HCT116 (cell line): ENCODE results near the gene ANKRD13D. TPM values are rescaled to one million over a fixed set of nuclear protein-coding genes. Genes with fewer than 3 reads are reported as not detected.

Experiments used
- ATAC-seq: fragments of 200-7000 bp; cut with Tn5 transposase; 2 replicates; pipeline ENCODE4 v1.9.1; 2020; ENCODE audit warnings: mild to moderate bottlenecking, moderate library complexity
- BruUV-seq: library from RNA; stranded (reverse); fragments of 400-500 nt; replicated peaks from 2 replicates; lab custom pipeline; 2021; lab: Mats Ljungman, UMichigan
- CTCF ChIA-PET: fragments of 300-600 bp; sonication (Branson Sonifier 250); formaldehyde crosslinking; loops from one replicate; lab custom pipeline; 2021; ENCODE audit warnings: antibody characterized with exemption; lab: Charles Lee
- POLR2A ChIA-PET: fragments of 300-600, 350-600 bp; sonication (Branson Sonifier 250); formaldehyde crosslinking; loops from one replicate; lab custom pipeline; 2021; ENCODE audit warnings: antibody characterized with exemption; lab: Charles Lee
- RAD21 ChIA-PET, 2 experiments: fragments of 300-600 bp; sonication (Branson Sonifier 250); formaldehyde crosslinking; loops; one replicate each; lab custom pipeline; 2023; ENCODE audit warnings: low total read pairs in 2 of 2; ENCODE audit not compliant: uncharacterized antibody in 2 of 2, unreplicated experiment in 2 of 2, low non-redundant PET in 1 of 2; lab: Charles Lee
- DNase-seq: peaks from one replicate; pipeline ENCODE4 v3.0.0-alpha.2; 2010; ENCODE audit warnings: low read depth, low spot score
- H2AFZ ChIP-seq: fragments of 200-600 bp; shearing (Covaris generic), sonication (generic); 2 replicates; pipeline ENCODE4 v1.6.1; 2017; ENCODE audit warnings: low read depth, mixed run types, mixed read lengths, antibody characterized with exemption, low read length; ENCODE audit not compliant: poor library complexity, severe bottlenecking
- H3K27ac ChIP-seq: 2 replicates; pipeline ENCODE4 v1.5.1; 2012; ENCODE audit warnings: low read depth, low read length
- H3K27me3 ChIP-seq: fragments of 200-600 bp; sonication (generic); 2 replicates; pipeline ENCODE4 v1.6.1; 2016; ENCODE audit warnings: mixed run types, low read length, mixed read lengths; ENCODE audit not compliant: insufficient read depth
- H3K36me3 ChIP-seq, 2 experiments: fragments of 200-500 bp in 1 of 2; fragments of 200-600 bp in 1 of 2; sonication (Bioruptor generic) in 1 of 2; sonication (generic) in 1 of 2; 2 replicates each; pipeline versions ENCODE4 v1.5.1 to v1.6.1; 2014 to 2016; ENCODE audit warnings: low read length in 2 of 2, inconsistent platforms in 1 of 2, mixed read lengths in 1 of 2, mixed run types in 1 of 2; ENCODE audit not compliant: insufficient read depth in 2 of 2, control insufficient read depth in 1 of 2
- H3K4me1 ChIP-seq, 2 experiments: fragments of 200-600 bp in 1 of 2; sonication (generic) in 1 of 2; 2 replicates each; pipeline versions ENCODE4 v1.5.1 to v1.6.1; 2012 to 2017; ENCODE audit warnings: low read length in 2 of 2, inconsistent platforms in 1 of 2, mild to moderate bottlenecking in 1 of 2, mixed read lengths in 1 of 2, mixed run types in 1 of 2, moderate library complexity in 1 of 2; ENCODE audit not compliant: insufficient read depth in 2 of 2, control insufficient read depth in 1 of 2
- H3K4me2 ChIP-seq: fragments of 200-600 bp; sonication (generic); 2 replicates; pipeline ENCODE4 v1.6.1; 2017; ENCODE audit warnings: mixed run types, low read length, mixed read lengths
- H3K4me3 ChIP-seq, 2 experiments: fragments of 200-600 bp in 1 of 2; sonication (generic) in 1 of 2; replicated peaks in 1 of 2; 2 replicates each; pipeline ENCODE4 v1.5.1; 2011 to 2016; ENCODE audit warnings: low read length in 2 of 2, control low read depth in 1 of 2, low read depth in 1 of 2, mild to moderate bottlenecking in 1 of 2, mixed read lengths in 1 of 2, mixed run types in 1 of 2
- H3K79me2 ChIP-seq: fragments of 200-600 bp; sonication (generic); 2 replicates; pipeline ENCODE4 v1.6.1; 2017; ENCODE audit warnings: mild to moderate bottlenecking, mixed run types, low read length, moderate library complexity, mixed read lengths; ENCODE audit not compliant: insufficient read depth
- H3K9ac ChIP-seq: fragments of 200-600 bp; sonication (generic); 2 replicates; pipeline ENCODE4 v1.6.1; 2016; ENCODE audit warnings: low read length, mixed read lengths
- H3K9me2 ChIP-seq: fragments of 200-600 bp; sonication (generic), shearing (Covaris generic); 2 replicates; pipeline ENCODE4 v1.6.1; 2017; ENCODE audit warnings: mixed run types, mild to moderate bottlenecking, moderate library complexity; ENCODE audit not compliant: insufficient read depth
- H3K9me3 ChIP-seq, 2 experiments: fragments of 200-500 bp in 1 of 2; fragments of 200-600 bp in 1 of 2; sonication (Bioruptor generic) in 1 of 2; sonication (generic) in 1 of 2; 2 replicates each; pipeline ENCODE4 v1.6.1; 2014 to 2017; ENCODE audit warnings: low read length in 2 of 2, mixed read lengths in 2 of 2, inconsistent platforms in 1 of 2, low read depth in 1 of 2, mild to moderate bottlenecking in 1 of 2, mixed run types in 1 of 2, moderate library complexity in 1 of 2; ENCODE audit not compliant: control insufficient read depth in 1 of 2, insufficient read depth in 1 of 2
- H4K20me1 ChIP-seq: fragments of 200-600 bp; sonication (generic), shearing (Covaris generic); 2 replicates; pipeline ENCODE4 v1.6.1; 2017; ENCODE audit warnings: mixed run types, mild to moderate bottlenecking, moderate library complexity; ENCODE audit not compliant: insufficient read depth
- CBX3 ChIP-seq: IDR thresholded peaks from 2 replicates; pipeline ENCODE4 v1.6.1; 2012; ENCODE audit warnings: low read depth
- CEBPB ChIP-seq: IDR thresholded peaks from 2 replicates; pipeline ENCODE4 v1.6.1; 2012; ENCODE audit warnings: low read depth
- CTCF ChIP-seq, 3 experiments: fragments of 200-600 bp in 1 of 3; sonication (generic) in 1 of 3; IDR thresholded peaks in 2 of 3; conservative IDR thresholded peaks in 1 of 3; 2 replicates each; pipeline ENCODE4 v1.5.1; 2012 to 2017; ENCODE audit warnings: low read depth in 2 of 3, low read length in 2 of 3, antibody characterized with exemption in 1 of 3, borderline replicate concordance in 1 of 3, control low read depth in 1 of 3, mild to moderate bottlenecking in 1 of 3, mixed read lengths in 1 of 3, mixed run types in 1 of 3, moderate library complexity in 1 of 3; ENCODE audit not compliant: insufficient read depth in 1 of 3
- EGR1 ChIP-seq: IDR thresholded peaks from 2 replicates; pipeline ENCODE4 v1.6.1; 2012; ENCODE audit warnings: low read depth
- EZH2 ChIP-seq: fragments of 200-600 bp; sonication (generic); IDR thresholded peaks from 2 replicates; pipeline ENCODE4 v1.6.1; 2017; ENCODE audit warnings: antibody characterized with exemption, mixed run types
- EZH2phosphoT487 ChIP-seq: fragments of 200-600 bp; IDR thresholded peaks from 2 replicates; pipeline ENCODE4 v1.6.1; 2018; ENCODE audit warnings: antibody characterized with exemption, borderline replicate concordance
- FOSL1 ChIP-seq: IDR thresholded peaks from 2 replicates; pipeline ENCODE4 v1.6.1; 2012; ENCODE audit warnings: low read depth
- JUND ChIP-seq: IDR thresholded peaks from 2 replicates; pipeline ENCODE4 v1.6.1; 2012
- MAX ChIP-seq: IDR thresholded peaks from 2 replicates; pipeline ENCODE4 v1.6.1; 2012
- POLR2A ChIP-seq: IDR thresholded peaks from 2 replicates; pipeline ENCODE4 v1.7.0; 2011; ENCODE audit warnings: borderline replicate concordance; ENCODE audit not compliant: insufficient read depth, insufficient read length; ENCODE audit errors: extremely low read depth
- POLR2AphosphoS5 ChIP-seq: IDR thresholded peaks from 2 replicates; pipeline ENCODE4 v1.6.1; 2011; ENCODE audit warnings: mild to moderate bottlenecking, low read depth, low read length, moderate library complexity
- RAD21 ChIP-seq: IDR thresholded peaks from 2 replicates; pipeline ENCODE4 v1.6.1; 2012; ENCODE audit warnings: low read depth, mild to moderate bottlenecking
- SP1 ChIP-seq: IDR thresholded peaks from 2 replicates; pipeline ENCODE4 v1.6.1; 2012; ENCODE audit warnings: low read depth
- TCF7L2 ChIP-seq: IDR thresholded peaks from 2 replicates; pipeline ENCODE4 v1.7.0; 2011; ENCODE audit warnings: borderline replicate concordance, inconsistent platforms; ENCODE audit not compliant: insufficient read depth, insufficient read length; ENCODE audit errors: extremely low read depth
- YY1 ChIP-seq: IDR thresholded peaks from 2 replicates; pipeline ENCODE4 v1.6.1; 2011; ENCODE audit warnings: low read length, low read depth, moderate library complexity, mild to moderate bottlenecking; ENCODE audit not compliant: insufficient replicate concordance; ENCODE audit errors: extremely low read depth
- ZFX ChIP-seq: fragments of 450-650 bp; IDR thresholded peaks from 2 replicates; pipeline ENCODE4 v1.6.1; 2017
- ZNF274 ChIP-seq: fragments of 200-500 bp; sonication (Bioruptor generic); IDR thresholded peaks from 2 replicates; pipeline ENCODE4 v1.6.1; 2014; ENCODE audit warnings: mild to moderate bottlenecking, low read depth, low read length, inconsistent platforms
- intact Hi-C: fragments of 100-400 bp; cut with micrococcal nuclease; formaldehyde crosslinking; loops from 2 replicates; pipeline ENCODE4 v1.10.0; 2022
- total RNA-seq: library from RNA; stranded (reverse); gene quantifications from one replicate; pipeline ENCODE4 v1.2.1, GENCODE V29; 2021; ENCODE audit not compliant: unreplicated experiment
- TF ChIP-seq, protein P1 (sequence below): IDR thresholded peaks from 2 replicates; pipeline ENCODE4 v1.6.1; 2011; ENCODE audit warnings: mild to moderate bottlenecking, low read length, moderate library complexity; ENCODE audit not compliant: insufficient replicate concordance; ENCODE audit errors: extremely low read depth

The ANKRD13D gene
- total RNA-seq, 1 experiment from 2014 or later: 61.1 TPM

DNA sequence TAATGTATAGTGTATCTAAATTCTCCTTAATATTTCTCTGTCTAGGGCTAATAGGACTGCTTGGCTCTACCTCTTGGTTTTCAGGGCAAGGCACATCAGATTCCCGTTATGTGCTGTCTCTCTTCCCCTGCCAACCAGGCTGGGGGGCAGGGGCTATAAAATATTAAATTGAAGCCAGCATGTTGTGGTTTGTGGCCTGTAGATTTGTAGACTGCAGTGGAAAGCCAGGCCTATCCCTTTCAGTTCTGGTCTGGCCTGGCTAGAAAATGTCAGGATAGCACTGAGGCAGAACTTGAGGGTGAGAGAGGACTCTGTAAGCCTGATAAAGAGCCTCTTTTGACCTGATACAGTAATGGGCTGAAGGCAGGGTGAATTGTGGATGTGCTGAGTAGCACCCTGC is 37.3 kb upstream of the ANKRD13D start:
- Histone ChIP-seq H3K4me3 (no peak overlapping the region), H3K79me2 (peaks cover 32% of the 10 kb centered on the region; the same call in 1 of the 2 replicates), H3K9me3 (no peaks in the 10 kb centered on the region), H2AFZ (no peak overlapping the region), H3K27ac (no peak overlapping the region), H3K9me2 (no peaks in the 10 kb centered on the region), H3K4me2 (no peak overlapping the region), H3K4me1 (peaks cover 20% of the 10 kb centered on the region in 2 experiments), H3K27me3 (no peaks in the 10 kb centered on the region), H4K20me1 (no peaks in the 10 kb centered on the region), H3K9ac (no peak overlapping the region), H3K36me3 (peaks cover 63 to 84% of the 10 kb centered on the region in 2 experiments)
- ChIA-PET RAD21 (no interaction called here), POLR2A (interaction anchor here (1.2 kb wide), 1 partner anchor 12 kb away, joined by 3 read pairs; no protein-coding TSS in a partner anchor), CTCF (no interaction called here)
- TF ChIP-seq EGR1 (no peak), FOSL1 (no peak), POLR2A (no peak), CEBPB (no peak), YY1 (no peak), ZNF274 (no peak)
- TF ChIP-seq, protein P1, sequence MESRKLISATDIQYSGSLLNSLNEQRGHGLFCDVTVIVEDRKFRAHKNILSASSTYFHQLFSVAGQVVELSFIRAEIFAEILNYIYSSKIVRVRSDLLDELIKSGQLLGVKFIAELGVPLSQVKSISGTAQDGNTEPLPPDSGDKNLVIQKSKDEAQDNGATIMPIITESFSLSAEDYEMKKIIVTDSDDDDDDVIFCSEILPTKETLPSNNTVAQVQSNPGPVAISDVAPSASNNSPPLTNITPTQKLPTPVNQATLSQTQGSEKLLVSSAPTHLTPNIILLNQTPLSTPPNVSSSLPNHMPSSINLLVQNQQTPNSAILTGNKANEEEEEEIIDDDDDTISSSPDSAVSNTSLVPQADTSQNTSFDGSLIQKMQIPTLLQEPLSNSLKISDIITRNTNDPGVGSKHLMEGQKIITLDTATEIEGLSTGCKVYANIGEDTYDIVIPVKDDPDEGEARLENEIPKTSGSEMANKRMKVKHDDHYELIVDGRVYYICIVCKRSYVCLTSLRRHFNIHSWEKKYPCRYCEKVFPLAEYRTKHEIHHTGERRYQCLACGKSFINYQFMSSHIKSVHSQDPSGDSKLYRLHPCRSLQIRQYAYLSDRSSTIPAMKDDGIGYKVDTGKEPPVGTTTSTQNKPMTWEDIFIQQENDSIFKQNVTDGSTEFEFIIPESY: no peak
- no peak for ATAC-seq
- no peak for DNase-seq
- intact Hi-C loops: no loop called here
- no TSS peak for BruUV-seq

DNA sequence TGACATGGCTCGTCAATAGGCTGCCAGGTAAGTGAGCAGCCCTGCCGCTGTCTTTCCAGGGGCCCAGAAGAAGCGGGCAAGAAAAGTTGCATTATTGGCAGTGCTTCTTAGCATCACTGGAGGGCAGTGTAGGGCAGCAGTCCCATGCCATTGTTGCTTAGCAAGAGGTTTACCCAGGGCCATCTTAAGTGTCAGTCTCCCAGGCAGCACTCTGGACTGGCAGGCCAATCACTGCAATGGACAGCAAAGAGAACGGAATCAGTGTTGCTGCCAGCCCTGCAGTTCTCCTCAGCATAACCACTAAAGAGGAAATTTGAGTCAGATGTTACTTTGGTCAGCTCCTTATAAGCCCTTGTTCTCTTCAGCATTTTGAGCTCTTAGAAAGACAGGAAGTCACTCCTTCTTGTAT is 36.3 kb upstream of the ANKRD13D start:
- DNase-seq: no peak
- no peak overlapping the region for H3K4me2 ChIP-seq
- no peak overlapping the region for H3K27ac ChIP-seq
- TF ChIP-seq POLR2AphosphoS5 (no peak), EZH2phosphoT487 (no peak), POLR2A (no peak), JUND (no peak), SP1 (no peak), CBX3 (no peak), EZH2 (no peak), RAD21 (peak; percentile 54), CTCF (IDR thresholded peaks at IDR 0.05 in 2 of 3, conservative IDR thresholded peaks at IDR 0.05 in 1 of 3; ENCODE audit: borderline replicate concordance in 1 of 3, insufficient read depth in 1 of 3, low read depth in 2 of 3, low read length in 2 of 3) (peak; percentile 19 to 58 (median 52); a peak in 4 of 6 replicates), ZFX (no peak), TCF7L2 (no peak), EGR1 (no peak), MAX (no peak)

More for the DNA sequence above, 36.3 kb upstream of the ANKRD13D start:
- intact Hi-C loops: no loop called here
- Histone ChIP-seq H3K4me3 (no peak overlapping the region), H2AFZ (no peak overlapping the region), H3K27me3 (no peaks in the 10 kb centered on the region), H3K4me1 (peaks cover 12 to 15% of the 10 kb centered on the region in 2 experiments), H3K9me2 (no peaks in the 10 kb centered on the region), H3K79me2 (peaks cover 25% of the 10 kb centered on the region; the same call in 1 of the 2 replicates), H3K9ac (no peak overlapping the region), H3K9me3 (no peaks in the 10 kb centered on the region), H3K36me3 (peaks cover 59 to 79% of the 10 kb centered on the region in 2 experiments), H4K20me1 (no peaks in the 10 kb centered on the region)
- ChIA-PET POLR2A (interaction anchor here (1.2 kb wide), 1 partner anchor 13 kb away, joined by 3 read pairs; no protein-coding TSS in a partner anchor), CTCF (interaction anchor here (1.0 to 1.7 kb wide), 4 partner anchors 9 to 130 kb away, joined by 3 to 4 read pairs (median 3); no protein-coding TSS in a partner anchor), RAD21 (no interaction called here)
- peak; percentile 78 for ATAC-seq
- BruUV-seq: no TSS peak
